Cardiac fibroblast (primary cell): ENCODE data around the gene LRRC71.
A peak's percentile ranks its signal among the peaks of the same experiment; 100 is the strongest.
"Not testable (repeated sequence)": the region's sequence is repeated elsewhere in the genome, so short reads cannot be mapped to it uniquely, and the experiment has no call there.

Source experiments
- DNase-seq, 2 donors: peaks; one replicate each; pipeline versions ENCODE4 v3.0.0 to v3.0.0-alpha.2; 2010; ENCODE audit warnings: low read depth in 2 of 2
- H3K4me3 ChIP-seq, 2 donors: replicated peaks in 1 of 2; 1 replicate in 1 of 2; 2 replicates in 1 of 2; pipeline ENCODE4 v1.5.1; 2011; ENCODE audit warnings: low read depth in 2 of 2, low read length in 2 of 2, mild to moderate bottlenecking in 2 of 2, moderate library complexity in 1 of 2
- TF ChIP-seq, protein P1 (sequence below): IDR thresholded peaks from one replicate; pipeline ENCODE4 v1.5.1; 2011; ENCODE audit warnings: low read depth, mild to moderate bottlenecking, low read length, inconsistent platforms

Gene LRRC71

DNA sequence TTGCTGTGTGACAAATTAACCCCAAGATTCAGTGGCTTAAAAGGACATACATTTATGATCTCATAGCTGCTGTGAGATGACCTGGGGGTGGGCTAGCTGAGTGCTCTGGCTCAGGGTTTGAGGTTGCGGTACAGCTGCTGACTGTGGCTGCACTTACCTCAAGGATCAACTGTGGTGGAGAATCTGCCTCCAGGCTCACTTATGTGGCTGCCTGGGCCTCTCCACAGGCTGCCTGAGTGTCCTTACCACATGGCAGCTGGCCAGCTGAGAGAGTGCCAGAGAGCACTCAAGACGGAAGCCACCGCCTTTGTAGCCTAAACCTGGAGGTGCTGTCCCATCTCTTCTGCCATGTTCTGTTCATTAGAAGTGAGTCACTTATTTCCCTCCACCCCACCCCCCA lies 5.7 kb downstream of the LRRC71 start:
- TF ChIP-seq, protein P1, sequence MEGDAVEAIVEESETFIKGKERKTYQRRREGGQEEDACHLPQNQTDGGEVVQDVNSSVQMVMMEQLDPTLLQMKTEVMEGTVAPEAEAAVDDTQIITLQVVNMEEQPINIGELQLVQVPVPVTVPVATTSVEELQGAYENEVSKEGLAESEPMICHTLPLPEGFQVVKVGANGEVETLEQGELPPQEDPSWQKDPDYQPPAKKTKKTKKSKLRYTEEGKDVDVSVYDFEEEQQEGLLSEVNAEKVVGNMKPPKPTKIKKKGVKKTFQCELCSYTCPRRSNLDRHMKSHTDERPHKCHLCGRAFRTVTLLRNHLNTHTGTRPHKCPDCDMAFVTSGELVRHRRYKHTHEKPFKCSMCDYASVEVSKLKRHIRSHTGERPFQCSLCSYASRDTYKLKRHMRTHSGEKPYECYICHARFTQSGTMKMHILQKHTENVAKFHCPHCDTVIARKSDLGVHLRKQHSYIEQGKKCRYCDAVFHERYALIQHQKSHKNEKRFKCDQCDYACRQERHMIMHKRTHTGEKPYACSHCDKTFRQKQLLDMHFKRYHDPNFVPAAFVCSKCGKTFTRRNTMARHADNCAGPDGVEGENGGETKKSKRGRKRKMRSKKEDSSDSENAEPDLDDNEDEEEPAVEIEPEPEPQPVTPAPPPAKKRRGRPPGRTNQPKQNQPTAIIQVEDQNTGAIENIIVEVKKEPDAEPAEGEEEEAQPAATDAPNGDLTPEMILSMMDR: no peak
- H3K4me3 ChIP-seq: no peak overlapping the region
- peak; percentile 51 to 62 for DNase-seq

DNA sequence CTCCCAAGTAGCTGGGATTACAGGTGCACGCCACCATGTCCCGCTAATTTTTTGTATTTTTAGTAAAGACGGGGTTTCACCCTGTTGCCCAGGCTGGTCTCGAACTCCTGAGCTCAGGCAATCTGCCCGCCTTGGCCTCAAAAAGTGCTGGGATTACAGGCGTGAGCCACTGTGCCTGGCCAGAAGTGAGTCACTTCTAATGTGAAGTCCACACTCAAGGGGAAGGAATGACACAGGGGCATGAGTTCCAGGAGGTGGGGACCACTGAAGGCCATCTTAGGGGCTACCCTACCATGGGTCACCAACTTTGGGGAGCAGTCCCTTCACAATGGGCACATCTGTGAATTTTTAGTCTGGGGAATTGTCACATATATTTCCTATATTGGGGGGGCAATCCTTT lies 6.3 kb downstream of the LRRC71 start:
- peak in 1 of 2 donors; percentile 39 for DNase-seq
- not testable (repeated sequence) for H3K4me3 ChIP-seq

DNA sequence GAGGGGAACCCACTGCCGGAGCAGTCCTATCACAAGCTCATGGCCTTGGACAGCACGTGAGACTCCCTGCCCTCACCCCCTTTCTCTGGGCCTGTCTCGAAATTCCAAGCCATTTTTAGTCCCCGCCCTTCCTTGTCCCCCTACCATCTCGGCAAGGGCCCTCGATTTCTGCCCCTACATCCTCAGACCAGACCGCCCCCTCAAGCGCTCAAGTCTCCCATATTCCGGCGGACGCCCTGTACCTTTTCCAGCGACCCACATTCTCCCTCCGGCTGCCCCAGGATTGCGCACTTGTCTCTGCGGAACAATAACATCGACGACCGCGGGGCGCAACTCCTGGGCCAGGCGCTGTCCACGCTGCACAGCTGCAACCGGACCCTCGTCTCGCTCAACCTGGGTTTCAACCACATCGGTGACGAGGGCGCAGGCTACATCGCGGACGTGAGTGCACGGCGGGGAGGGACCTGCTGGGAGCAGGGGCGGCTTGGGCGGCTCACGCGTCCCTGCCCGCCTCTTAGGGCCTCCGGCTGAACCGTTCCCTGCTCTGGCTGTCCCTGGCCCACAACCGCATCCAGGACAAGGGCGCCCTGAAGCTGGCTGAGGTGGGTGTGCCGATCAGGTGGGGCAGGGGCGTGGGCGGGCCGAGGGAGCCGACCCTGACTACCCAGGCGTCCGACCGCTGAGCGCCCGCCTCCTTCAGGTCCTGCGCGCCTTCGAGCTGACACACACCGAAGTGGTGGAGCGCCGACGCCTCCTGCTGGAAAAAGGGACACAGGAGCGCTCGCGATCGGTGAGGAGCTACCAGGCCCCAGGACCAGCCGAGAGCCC lies 7.0 kb downstream of the LRRC71 start:
- peak; percentile 72 to 80 for DNase-seq
- peak overlapping the region; percentile 26 to 44 for H3K4me3 ChIP-seq
- TF ChIP-seq, protein P1: peak; percentile 81

DNA sequence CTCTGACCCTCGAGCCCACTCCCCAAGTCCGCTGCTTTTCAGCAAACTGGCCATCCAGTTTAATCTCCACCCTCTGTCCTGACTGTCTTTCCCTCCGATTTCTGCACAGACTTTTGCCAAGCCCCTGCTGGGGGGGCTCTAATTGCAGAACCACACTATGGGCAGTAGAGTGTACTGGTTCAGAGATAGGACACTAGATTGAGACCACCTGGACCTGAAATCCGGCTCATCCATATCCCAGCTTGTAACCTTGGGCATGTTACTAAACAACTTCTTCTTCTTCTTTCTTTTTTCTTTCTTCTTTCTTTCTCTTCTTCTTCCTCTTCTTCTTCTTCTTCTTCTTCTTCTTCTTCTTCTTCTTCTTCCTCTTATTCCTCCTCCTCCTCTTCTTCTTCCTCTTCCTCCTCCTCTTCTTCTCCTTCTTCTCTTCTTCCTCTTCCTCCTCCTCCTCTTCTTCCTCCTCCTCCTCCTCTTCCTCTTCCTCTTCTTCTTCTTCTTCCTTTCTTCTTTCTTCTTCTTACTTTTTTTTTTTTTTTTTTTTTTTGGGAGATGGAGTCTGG lies 7.7 kb downstream of the LRRC71 start:
- TF ChIP-seq, protein P1: no peak
- H3K4me3 ChIP-seq: no peak overlapping the region
- DNase-seq: no peak

DNA sequence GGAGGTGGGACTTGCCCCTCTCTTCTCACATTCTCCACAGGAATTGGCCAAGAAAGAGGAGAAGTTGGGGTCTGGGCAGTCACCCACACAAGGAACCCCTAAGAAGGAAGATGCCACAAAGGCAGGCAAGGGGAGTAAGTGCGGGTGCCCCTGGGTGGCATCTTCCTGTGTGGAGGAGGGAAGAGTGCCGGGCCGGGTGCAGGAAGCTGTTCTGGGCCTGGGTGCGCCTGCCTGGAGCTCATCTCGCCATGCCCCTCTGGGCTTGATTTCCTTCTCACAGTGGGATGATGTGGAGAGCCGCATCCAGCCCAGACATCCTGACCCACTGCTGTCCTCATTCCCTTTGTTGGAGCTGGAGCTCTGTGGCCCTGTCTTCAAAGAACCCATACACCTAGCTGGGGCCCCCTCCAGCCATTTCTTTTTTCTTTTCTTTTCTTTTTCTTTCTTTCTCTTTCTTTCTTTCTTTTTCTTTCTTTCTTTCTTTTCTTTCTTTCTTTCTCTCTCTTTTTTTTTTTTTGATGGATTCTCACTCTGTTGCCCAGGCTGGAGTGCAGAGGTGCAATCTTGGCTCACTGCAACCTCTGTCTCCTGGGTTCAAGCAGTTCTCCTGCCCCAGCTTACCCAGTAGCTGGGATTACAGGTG lies 9.3 kb downstream of the LRRC71 start:
- no peak overlapping the region for H3K4me3 ChIP-seq
- DNase-seq: no peak
- TF ChIP-seq, protein P1: no peak

DNA sequence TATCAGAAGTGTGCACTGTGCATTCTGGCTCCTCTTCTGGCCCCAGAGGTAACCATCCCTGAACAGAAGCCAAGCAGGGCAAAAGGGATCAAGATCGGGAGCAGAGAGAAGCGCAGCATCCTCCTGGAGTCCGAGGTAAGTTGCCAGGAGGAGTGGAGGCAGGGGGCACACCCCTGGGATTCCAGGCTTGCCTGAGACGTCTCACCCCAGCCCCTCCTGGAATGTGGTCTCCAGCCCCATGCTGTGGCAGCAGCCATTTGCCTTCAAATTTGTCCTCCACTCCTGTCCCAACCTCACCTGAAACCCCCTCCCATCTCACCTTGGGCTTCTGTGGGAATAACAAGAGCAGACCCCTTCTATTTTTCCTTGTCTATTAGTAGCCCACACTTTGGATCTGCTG lies 10.1 kb downstream of the LRRC71 start:
- no peak overlapping the region for H3K4me3 ChIP-seq
- TF ChIP-seq, protein P1: no peak
- no peak for DNase-seq
